Pancreas (tissue), 10 donors: ENCODE data around the gene HRH4. TPM values are rescaled to one million over a fixed set of nuclear protein-coding genes. Genes with fewer than 3 reads are reported as not detected.

Experiments used
- ATAC-seq, 4 donors: fragments of 200-7000 bp; cut with Tn5 transposase; one replicate each; pipeline versions ENCODE4 v1.8.0 to v1.9.1; 2020; ENCODE audit warnings: mild to moderate bottlenecking in 4 of 4, moderate library complexity in 4 of 4
- DNase-seq, 6 donors: peaks; one replicate each; pipeline ENCODE4 v3.0.0-alpha.2; 2020
- FAIRE-seq: peaks from 2 replicates; lab custom pipeline; 2012; peaks lifted over from hg19 to GRCh38; lab: Jason Lieb, UNC
- H3K27ac ChIP-seq, 4 donors: fragments of 200-600 bp; sonication (generic); 1 replicate in 3 of 4; 2 replicates in 1 of 4; pipeline versions ENCODE4 v1.5.0 to v1.8.0; 2020
- H3K27me3 ChIP-seq, 4 donors: fragments of 200-600 bp; one replicate each; pipeline ENCODE4 v1.8.0; 2021
- H3K36me3 ChIP-seq, 3 donors: fragments of 200-600 bp; sonication (generic) in 1 of 3; one replicate each; pipeline versions ENCODE4 v1.5.0 to v1.8.0; 2020 to 2021
- H3K4me1 ChIP-seq, 3 donors: fragments of 200-600 bp; one replicate each; pipeline ENCODE4 v1.8.0; 2021
- H3K4me3 ChIP-seq, 4 donors: fragments of 200-600 bp; sonication (generic) in 2 of 4; one replicate each; pipeline versions ENCODE4 v1.5.0 to v1.8.0; 2020 to 2021
- H3K9me3 ChIP-seq, 4 donors: fragments of 200-600 bp; one replicate each; pipeline ENCODE4 v1.8.0; 2021
- CTCF ChIP-seq, 4 donors: fragments of 200-600 bp; sonication (generic) in 3 of 4; IDR thresholded peaks; one replicate each; pipeline versions ENCODE4 v1.5.0 to v1.8.0; 2021; ENCODE audit warnings: antibody characterized with exemption in 4 of 4
- WGBS, 2 donors: extraction: QIAGEN DNeasy Blood & Tissue Kit; methylation state at CpG; one replicate each; pipeline ENCODE4 v1.1.7; 2013; 5-methylcytosine and 5-hydroxymethylcytosine counted together
- intact Hi-C, 3 donors: fragments of 100-400 bp; cut with DNase I; formaldehyde crosslinking; loops; one replicate each; pipeline versions ENCODE4 v1.11.1 to v1.14.2; 2022
- polyA plus RNA-seq, 2 donors: library from polyadenylated mRNA; stranded (reverse); fragments of 200-250 nt; gene quantifications; one replicate each; pipeline ENCODE4 v1.2.3, GENCODE V29; 2013
- total RNA-seq, 6 donors: library from RNA; stranded (reverse); fragmentation: NEBNext Ultra II Directional in 4 of 6; extraction: Animal tissue kit (Norgen Biotek cat#: 25700) in 4 of 6; gene quantifications; one replicate each; pipeline versions ENCODE4 v1.2.1 to v1.2.4, GENCODE V29; 2021 to 2023
- donor health status: healthy with polysubstance abuse.
- donor health status: DM: no; HTN: no; CAD: no; lungs with moderate emphysema.
- donor health status: DM: no; HTN: no; CAD: no.
- donor health status: control.
- donor health status: control.
- donor health status: Bipolar disorder and iron deficiency.
- donor health status: DM: yes; HTN: yes; CAD: no.
- donor health status: DM: no; HTN: no; CAD: no.
- donor health status: DM: no; HTN: no; CAD: no.
- donor health status: DM: yes; HTN: yes; CAD: no.

HRH4 gene
- total and polyA plus RNA-seq, 8 donors: 0.06 TPM; not detected in 7

DNA sequence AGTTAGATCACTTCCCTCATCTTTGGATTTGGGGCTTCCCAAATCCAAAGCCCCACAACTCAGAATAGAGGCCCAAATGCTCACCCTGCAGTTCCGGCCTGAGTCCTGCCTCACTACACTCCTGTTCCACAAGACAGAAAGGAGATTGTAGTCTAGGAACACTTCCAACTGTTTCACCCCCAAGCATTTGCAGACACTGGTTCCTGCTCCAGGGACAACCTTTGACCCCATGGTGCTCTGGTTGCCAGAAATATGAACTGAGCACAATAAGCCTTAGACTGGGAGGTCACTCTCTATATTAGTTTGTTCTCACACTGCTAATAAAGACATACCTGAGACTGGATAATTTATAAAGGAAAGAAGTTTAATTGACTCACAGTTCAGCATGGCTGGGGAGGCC, 49.0 kb downstream of the HRH4 start:
- TF ChIP-seq CTCF (IDR thresholded peaks at IDR 0.05): no peak

GRCh38 chr18:24514439-24514838, 54.0 kb downstream of the HRH4 start:
- ATAC-seq: no peak
- no peaks in the 10 kb centered on the region for H3K9me3 ChIP-seq

More for the DNA sequence above, 49.0 kb downstream of the HRH4 start:
- ATAC-seq (no peak), FAIRE-seq (no peak), DNase-seq (no peak)
- Histone ChIP-seq H3K9me3 (no peaks in the 10 kb centered on the region), H3K27ac (no peak overlapping the region), H3K36me3 (no peaks in the 10 kb centered on the region), H3K4me1 (no peaks in the 10 kb centered on the region), H3K27me3 (no peaks in the 10 kb centered on the region), H3K4me3 (no peak overlapping the region)
- WGBS, 2 donors: 68 to 75% methylated on average over 1 of the region's 1 CpG
- intact Hi-C loops: no loop called here

DNA sequence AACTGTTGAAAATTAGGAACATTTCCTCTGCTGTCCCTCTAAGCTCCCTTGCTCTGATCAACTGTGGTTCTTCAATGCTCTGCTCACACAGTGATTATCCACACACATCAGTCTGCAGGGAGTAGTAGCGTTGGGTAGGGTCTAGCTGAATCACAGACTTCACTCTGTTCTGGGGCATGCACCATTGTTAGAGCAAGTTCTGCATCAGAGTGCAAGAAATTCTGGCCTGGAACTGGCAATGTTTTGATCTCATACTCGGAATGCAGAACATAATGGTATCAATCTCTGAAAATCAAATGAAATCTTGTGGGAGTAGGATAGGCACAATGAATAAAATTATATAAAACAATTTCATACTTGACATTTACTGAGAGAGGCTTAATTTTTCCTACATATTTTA, 55.3 kb downstream of the HRH4 start:
- no peaks in the 10 kb centered on the region for H3K4me1 ChIP-seq
- FAIRE-seq: no peak
- no peaks in the 10 kb centered on the region for H3K9me3 ChIP-seq
- 84 to 86% methylated on average over 2 of the region's 2 CpGs for WGBS, 2 donors
- no peaks in the 10 kb centered on the region for H3K36me3 ChIP-seq
- no peak for ATAC-seq
- no peak overlapping the region for H3K27ac ChIP-seq
- no peak overlapping the region for H3K4me3 ChIP-seq
- DNase-seq: no peak
- no peak for TF ChIP-seq CTCF (IDR thresholded peaks at IDR 0.05)
- intact Hi-C loops: no loop called here
- H3K27me3 ChIP-seq: no peaks in the 10 kb centered on the region

More at GRCh38 chr18:24514439-24514838, 54.0 kb downstream of the HRH4 start:
- no peak overlapping the region for H3K27ac ChIP-seq
- TF ChIP-seq CTCF (IDR thresholded peaks at IDR 0.05): peak in 2 of 4 donors; percentile 30 to 52
- no peaks in the 10 kb centered on the region for H3K27me3 ChIP-seq
- 70 to 77% methylated on average over 2 of the region's 2 CpGs for WGBS, 2 donors
- no peaks in the 10 kb centered on the region for H3K4me1 ChIP-seq
- DNase-seq (no peak), FAIRE-seq (no peak)
- no peaks in the 10 kb centered on the region for H3K36me3 ChIP-seq
- intact Hi-C loops: no loop called here
- no peak overlapping the region for H3K4me3 ChIP-seq

DNA sequence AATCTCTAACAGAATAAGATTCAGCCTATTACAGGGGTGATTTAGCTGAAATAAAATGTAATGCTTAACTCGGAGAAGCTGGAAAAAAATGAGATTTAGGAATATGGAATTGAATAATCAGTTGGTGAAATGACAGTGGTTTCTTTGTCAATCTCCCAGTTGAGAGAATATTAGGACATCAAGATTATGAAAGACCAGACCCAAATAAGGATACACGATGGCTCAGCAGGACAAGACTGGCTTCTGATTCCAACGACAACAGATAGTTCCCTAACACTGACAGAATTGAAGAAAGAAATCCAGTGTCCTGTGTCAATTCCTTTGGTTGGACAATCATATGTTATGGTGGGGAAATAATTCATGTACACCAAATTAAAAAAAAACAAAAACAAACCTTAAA, 55.8 kb downstream of the HRH4 start:
- no peak for TF ChIP-seq CTCF (IDR thresholded peaks at IDR 0.05)
- no peak for ATAC-seq
- WGBS, 2 donors: 76 to 87% methylated on average over 3 of the region's 3 CpGs

DNA sequence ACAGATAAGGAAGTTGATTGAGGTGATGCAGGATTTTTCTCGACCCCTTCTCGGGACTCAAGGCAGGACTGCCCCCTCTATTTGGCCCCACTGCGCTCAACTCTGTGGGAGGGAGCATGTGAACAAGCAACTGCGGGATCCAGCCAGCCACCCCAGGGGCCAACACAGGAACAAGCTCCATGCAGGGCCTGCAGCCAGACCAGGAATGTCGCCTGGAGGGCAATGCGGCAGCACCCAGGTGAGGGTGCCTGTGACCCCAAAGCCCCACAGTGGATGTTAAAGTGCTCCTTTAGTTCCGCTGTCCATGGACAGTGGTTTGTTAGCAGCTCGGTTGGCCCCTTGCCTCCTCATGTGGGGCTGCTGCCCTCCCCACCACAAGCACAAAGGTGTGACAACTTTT, 57.1 kb downstream of the HRH4 start:
- TF ChIP-seq CTCF (IDR thresholded peaks at IDR 0.05): no peak
- Histone ChIP-seq H3K27me3 (no peaks in the 10 kb centered on the region), H3K27ac (no peak overlapping the region), H3K4me1 (no peaks in the 10 kb centered on the region), H3K4me3 (no peak overlapping the region), H3K9me3 (no peaks in the 10 kb centered on the region), H3K36me3 (no peaks in the 10 kb centered on the region)
- FAIRE-seq (no peak), ATAC-seq (no peak), DNase-seq (peak in 1 of 6 donors; percentile 41)
- intact Hi-C loops: no loop called here
- WGBS, 2 donors: 86 to 89% methylated on average over 8 of the region's 8 CpGs

More for the DNA sequence above, 55.8 kb downstream of the HRH4 start:
- intact Hi-C loops: no loop called here
- DNase-seq (no peak), FAIRE-seq (no peak)
- Histone ChIP-seq H3K4me3 (no peak overlapping the region), H3K36me3 (no peaks in the 10 kb centered on the region), H3K27ac (no peak overlapping the region), H3K4me1 (no peaks in the 10 kb centered on the region), H3K27me3 (no peaks in the 10 kb centered on the region), H3K9me3 (no peaks in the 10 kb centered on the region)
